ENCODE measurements around the gene MKRN2. TPM values are rescaled to one million over a fixed set of nuclear protein-coding genes. Genes with fewer than 3 reads are reported as not detected.
A peak's percentile ranks its signal among the peaks of the same experiment; 100 is the strongest.
"Not testable (repeated sequence)": the region's sequence is repeated elsewhere in the genome, so short reads cannot be mapped to it uniquely, and the experiment has no call there.

The MKRN2 gene
- polyA plus RNA-seq, 3 donors: 18.2 to 30.9 (median 29.6) TPM

GRCh38 chr3:12536423-12536822 lies 20.5 kb upstream of the MKRN2 start:
- Histone ChIP-seq H3K27me3 (ENCODE audit: control insufficient read depth in 2 of 2, insufficient read depth in 2 of 2, low read length in 2 of 2) (no peaks in the 10 kb centered on the region), H3K27ac (ENCODE audit: low read depth in 1 of 2, low read length in 2 of 2) (no peak overlapping the region), H4K20me1 (ENCODE audit: insufficient read depth, low read length) (no peaks in the 10 kb centered on the region), H3K9me3 (replicated peaks in 1 of 2; ENCODE audit: control insufficient read depth in 1 of 2, insufficient read depth in 1 of 2, low read length in 2 of 2) (no peaks in the 10 kb centered on the region), H3K4me2 (replicated peaks; ENCODE audit: extremely low read depth, low read length, poor library complexity, severe bottlenecking) (no peak overlapping the region), H3K79me2 (ENCODE audit: insufficient read depth, low read length) (no peaks in the 10 kb centered on the region), H3K4me1 (ENCODE audit: control insufficient read depth in 1 of 2, insufficient read depth in 2 of 2, low read length in 2 of 2) (no peaks in the 10 kb centered on the region), H2AFZ (ENCODE audit: insufficient read depth, low read depth, low read length, poor library complexity, severe bottlenecking) (no peak overlapping the region), H3K9ac (ENCODE audit: insufficient read depth, low read length, poor library complexity, severe bottlenecking) (no peak overlapping the region), H3K4me3 (replicated peaks in 1 of 3; ENCODE audit: low read depth in 2 of 3, low read length in 3 of 3) (no peak overlapping the region), H3K36me3 (replicated peaks in 1 of 2; ENCODE audit: control insufficient read depth in 1 of 2, insufficient read depth in 2 of 2, low read length in 2 of 2) (peaks cover 15 to 22% of the 10 kb centered on the region in 2 donors)
- no peak for TF ChIP-seq CTCF (IDR thresholded peaks at IDR 0.05)
- WGBS (ENCODE audit: insufficient coverage): 100% methylated on average over 4 of the region's 6 CpGs
- H3K27ac Mint-ChIP-seq: peak overlapping the region in 1 of 7 donors; percentile 53
- DNase-seq: no peak
- peaks cover 21% of the 10 kb centered on the region in 2 donors for H3K36me3 Mint-ChIP-seq
- intact Hi-C loops (cut with micrococcal nuclease): no loop called here
- H3K4me1 Mint-ChIP-seq: no peaks in the 10 kb centered on the region
- no peak overlapping the region for H3K4me3 Mint-ChIP-seq
- H3K27me3 Mint-ChIP-seq (ENCODE audit: low read depth in 3 of 3): peaks cover 0 to 6% (median 0%) of the 10 kb centered on the region in 3 donors
- no peaks in the 10 kb centered on the region for H3K9me3 Mint-ChIP-seq

GRCh38 chr3:12541625-12542024 lies 15.3 kb upstream of the MKRN2 start:
- Histone ChIP-seq H3K4me2 (replicated peaks; ENCODE audit: extremely low read depth, low read length, poor library complexity, severe bottlenecking) (no peak overlapping the region), H3K36me3 (replicated peaks in 1 of 2; ENCODE audit: control insufficient read depth in 1 of 2, insufficient read depth in 2 of 2, low read length in 2 of 2) (peaks cover 0 to 4% of the 10 kb centered on the region in 2 donors), H3K27ac (ENCODE audit: low read depth in 1 of 2, low read length in 2 of 2) (no peak overlapping the region), H3K4me3 (replicated peaks in 1 of 3; ENCODE audit: low read depth in 2 of 3, low read length in 3 of 3) (no peak overlapping the region), H3K9me3 (replicated peaks in 1 of 2; ENCODE audit: control insufficient read depth in 1 of 2, insufficient read depth in 1 of 2, low read length in 2 of 2) (no peaks in the 10 kb centered on the region), H3K79me2 (ENCODE audit: insufficient read depth, low read length) (no peaks in the 10 kb centered on the region), H3K9ac (ENCODE audit: insufficient read depth, low read length, poor library complexity, severe bottlenecking) (no peak overlapping the region), H3K4me1 (ENCODE audit: control insufficient read depth in 1 of 2, insufficient read depth in 2 of 2, low read length in 2 of 2) (no peaks in the 10 kb centered on the region), H3K27me3 (ENCODE audit: control insufficient read depth in 2 of 2, insufficient read depth in 2 of 2, low read length in 2 of 2) (no peaks in the 10 kb centered on the region), H4K20me1 (ENCODE audit: insufficient read depth, low read length) (no peaks in the 10 kb centered on the region), H2AFZ (ENCODE audit: insufficient read depth, low read depth, low read length, poor library complexity, severe bottlenecking) (no peak overlapping the region)
- Mint-ChIP-seq H3K4me3 (no peak overlapping the region), H3K4me1 (no peaks in the 10 kb centered on the region), H3K27ac (no peak overlapping the region), H3K27me3 (ENCODE audit: low read depth in 3 of 3) (peaks cover 0 to 4% (median 0%) of the 10 kb centered on the region in 3 donors), H3K9me3 (no peaks in the 10 kb centered on the region), H3K36me3 (peaks cover 2 to 3% of the 10 kb centered on the region in 2 donors)
- DNase-seq: no peak
- intact Hi-C loops (cut with micrococcal nuclease): no loop called here
- WGBS (ENCODE audit: insufficient coverage): 69% methylated on average over 3 of the region's 8 CpGs
- no peak for TF ChIP-seq CTCF (IDR thresholded peaks at IDR 0.05)

GRCh38 chr3:12543497-12543896 lies 13.4 kb upstream of the MKRN2 start:
- intact Hi-C loops (cut with micrococcal nuclease); H3K36me3 Mint-ChIP-seq; H3K27me3 ChIP-seq (ENCODE audit: control insufficient read depth in 2 of 2, insufficient read depth in 2 of 2, low read length in 2 of 2); H3K9ac ChIP-seq (ENCODE audit: insufficient read depth, low read length, poor library complexity, severe bottlenecking); H4K20me1 ChIP-seq (ENCODE audit: insufficient read depth, low read length); H3K9me3 Mint-ChIP-seq; H3K79me2 ChIP-seq (ENCODE audit: insufficient read depth, low read length); H3K4me3 ChIP-seq (replicated peaks in 1 of 3; ENCODE audit: low read depth in 2 of 3, low read length in 3 of 3); H3K36me3 ChIP-seq (replicated peaks in 1 of 2; ENCODE audit: control insufficient read depth in 1 of 2, insufficient read depth in 2 of 2, low read length in 2 of 2); H3K27ac Mint-ChIP-seq; H3K4me1 ChIP-seq (ENCODE audit: control insufficient read depth in 1 of 2, insufficient read depth in 2 of 2, low read length in 2 of 2); H3K4me1 Mint-ChIP-seq; H3K4me3 Mint-ChIP-seq; H3K4me2 ChIP-seq (replicated peaks; ENCODE audit: extremely low read depth, low read length, poor library complexity, severe bottlenecking); H3K27ac ChIP-seq (ENCODE audit: low read depth in 1 of 2, low read length in 2 of 2); H2AFZ ChIP-seq (ENCODE audit: insufficient read depth, low read depth, low read length, poor library complexity, severe bottlenecking); DNase-seq; H3K27me3 Mint-ChIP-seq (ENCODE audit: low read depth in 3 of 3); H3K9me3 ChIP-seq (replicated peaks in 1 of 2; ENCODE audit: control insufficient read depth in 1 of 2, insufficient read depth in 1 of 2, low read length in 2 of 2): not testable (repeated sequence)
- WGBS (ENCODE audit: insufficient coverage): 94% methylated on average over 8 of the region's 12 CpGs
